Adrenal gland (tissue), 5 donors: ENCODE results near the gene PSMB1.

Experiments used
- POLR2A ChIP-seq, 2 donors: fragments of 450-650 bp; IDR thresholded peaks; one replicate each; pipeline ENCODE4 v1.6.1; 2017; ENCODE audit warnings: antibody characterized with exemption in 2 of 2, mild to moderate bottlenecking in 2 of 2, moderate library complexity in 1 of 2
- TF ChIP-seq, protein P1 (sequence below), 6 experiments: fragments of 450-650 bp in 4 of 6; fragments of 200-600 bp in 2 of 6; sonication (generic) in 1 of 6; IDR thresholded peaks; 1 replicate in 5 of 6; 2 replicates in 1 of 6; pipeline versions ENCODE4 v1.5.1 to v1.8.0; 2016 to 2021; ENCODE audit warnings: antibody characterized with exemption in 6 of 6, mild to moderate bottlenecking in 2 of 6, moderate library complexity in 1 of 6
- donor health status: DM: no; HTN: no; CAD: no.

DNA sequence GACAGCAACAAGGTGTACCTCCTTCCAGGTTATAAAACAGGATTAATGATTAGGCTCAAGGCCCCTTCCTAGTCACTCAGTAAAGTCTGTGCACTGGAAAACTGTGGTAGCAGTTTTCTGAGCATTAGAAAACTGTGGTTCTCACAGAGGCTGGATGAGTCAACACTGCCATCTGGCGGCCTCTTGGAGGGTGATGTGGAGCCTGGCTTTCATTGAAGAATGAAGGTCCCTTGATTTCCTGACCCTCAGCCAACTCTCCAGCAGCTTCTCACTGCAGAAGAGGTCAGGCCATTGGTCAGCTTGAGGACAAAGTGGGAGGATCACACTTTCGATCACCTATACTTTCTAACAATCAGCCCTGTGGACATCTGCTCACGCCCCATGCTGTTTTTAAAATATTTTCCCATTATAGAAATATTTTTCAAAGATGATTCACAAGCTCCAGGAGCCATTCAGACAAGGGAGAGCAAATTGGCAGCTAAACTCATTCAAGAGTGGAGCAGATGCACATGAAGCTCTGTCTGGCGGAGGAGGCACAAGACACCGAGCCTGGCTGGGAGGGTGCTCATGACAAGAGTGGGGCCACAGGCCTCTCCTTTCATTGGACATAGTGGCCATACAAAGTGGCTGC is 23.2 kb downstream of the PSMB1 start:
- TF ChIP-seq, protein P1, sequence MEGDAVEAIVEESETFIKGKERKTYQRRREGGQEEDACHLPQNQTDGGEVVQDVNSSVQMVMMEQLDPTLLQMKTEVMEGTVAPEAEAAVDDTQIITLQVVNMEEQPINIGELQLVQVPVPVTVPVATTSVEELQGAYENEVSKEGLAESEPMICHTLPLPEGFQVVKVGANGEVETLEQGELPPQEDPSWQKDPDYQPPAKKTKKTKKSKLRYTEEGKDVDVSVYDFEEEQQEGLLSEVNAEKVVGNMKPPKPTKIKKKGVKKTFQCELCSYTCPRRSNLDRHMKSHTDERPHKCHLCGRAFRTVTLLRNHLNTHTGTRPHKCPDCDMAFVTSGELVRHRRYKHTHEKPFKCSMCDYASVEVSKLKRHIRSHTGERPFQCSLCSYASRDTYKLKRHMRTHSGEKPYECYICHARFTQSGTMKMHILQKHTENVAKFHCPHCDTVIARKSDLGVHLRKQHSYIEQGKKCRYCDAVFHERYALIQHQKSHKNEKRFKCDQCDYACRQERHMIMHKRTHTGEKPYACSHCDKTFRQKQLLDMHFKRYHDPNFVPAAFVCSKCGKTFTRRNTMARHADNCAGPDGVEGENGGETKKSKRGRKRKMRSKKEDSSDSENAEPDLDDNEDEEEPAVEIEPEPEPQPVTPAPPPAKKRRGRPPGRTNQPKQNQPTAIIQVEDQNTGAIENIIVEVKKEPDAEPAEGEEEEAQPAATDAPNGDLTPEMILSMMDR (IDR thresholded peaks at IDR 0.05): peak; percentile 68 to 86 (median 84)
- no peak for TF ChIP-seq POLR2A (IDR thresholded peaks at IDR 0.05)
